GM12874 (cell line): ENCODE results near the gene PCBP3.

ENCODE experiments used
- CTCF ChIP-seq: IDR thresholded peaks from 2 replicates; pipeline ENCODE4 v1.5.1; 2011; ENCODE audit warnings: low read depth, mild to moderate bottlenecking, control low read depth, low read length, moderate library complexity; ENCODE audit not compliant: insufficient read depth

The PCBP3 gene

DNA sequence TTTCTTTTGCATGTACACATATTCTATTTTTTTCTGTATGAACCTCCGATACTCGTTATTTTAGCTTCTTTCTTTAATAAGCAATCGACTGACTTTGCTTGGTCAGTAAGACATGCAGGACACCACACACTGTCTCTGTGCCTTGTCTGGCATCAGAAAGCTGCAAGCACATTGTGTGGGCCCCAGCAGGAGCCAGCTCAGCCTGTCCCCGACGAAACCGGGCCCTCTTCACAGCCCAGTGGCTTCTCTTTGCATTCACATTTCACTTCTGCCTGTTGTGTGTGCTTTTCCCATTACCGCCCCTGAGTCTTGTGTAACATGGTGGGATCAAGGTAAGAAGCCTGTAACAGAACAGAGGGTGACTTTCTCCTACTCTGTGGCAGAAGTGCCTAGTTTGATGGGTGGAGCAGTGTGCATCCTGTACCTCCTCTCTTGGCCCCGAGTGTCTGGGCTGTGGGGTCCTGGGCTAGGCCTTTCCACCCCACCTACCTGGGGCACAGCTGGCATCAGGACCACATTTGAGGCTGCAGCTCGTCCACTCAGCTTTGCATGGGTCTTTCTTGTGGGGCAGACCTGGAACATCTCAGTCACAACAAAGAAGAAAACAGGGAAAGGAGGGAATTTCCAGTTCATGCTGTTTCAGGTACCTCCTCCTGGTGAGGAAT, 219.2 kb downstream of the PCBP3 start:
- TF ChIP-seq CTCF: no peak

- no peak for TF ChIP-seq CTCF
Measured at GRCh38 chr21:45863267-45863666, 219.7 kb downstream of the PCBP3 start.

- no peak for TF ChIP-seq CTCF
Measured at GRCh38 chr21:45863751-45864150, 220.2 kb downstream of the PCBP3 start.

GRCh38 chr21:45864436-45864835, 220.9 kb downstream of the PCBP3 start:
- no peak for TF ChIP-seq CTCF

- TF ChIP-seq CTCF: no peak
Measured at GRCh38 chr21:45865106-45865835, 221.7 kb downstream of the PCBP3 start.

GRCh38 chr21:45866551-45866950, 223.0 kb downstream of the PCBP3 start:
- no peak for TF ChIP-seq CTCF

GRCh38 chr21:45867041-45867666, 223.6 kb downstream of the PCBP3 start:
- TF ChIP-seq CTCF: no peak
